GM21367 (cell line): ENCODE results near the gene TCF12.
A peak's percentile ranks its signal among the peaks of the same experiment; 100 is the strongest.

ENCODE experiments used
- ATAC-seq: cut with Tn5 transposase; IDR thresholded peaks from one replicate; pipeline ENCODE4 v1.9.1; 2021; ENCODE audit not compliant: unreplicated experiment

The TCF12 gene

GRCh38 chr15:57044970-57045369 is 126.5 kb downstream of the TCF12 start:
- no peak for ATAC-seq

- peak; percentile 78 for ATAC-seq
These were observed 127.4 kb downstream of the TCF12 start for GRCh38 chr15:57045741-57046382.

GRCh38 chr15:57048930-57049549 is 130.6 kb downstream of the TCF12 start:
- no peak for ATAC-seq

- ATAC-seq: no peak
These were observed 135.0 kb downstream of the TCF12 start for GRCh38 chr15:57053470-57053869.

GRCh38 chr15:57054204-57054750 is 135.8 kb downstream of the TCF12 start:
- ATAC-seq: no peak

GRCh38 chr15:57056357-57056756 is 137.9 kb downstream of the TCF12 start:
- ATAC-seq: no peak

GRCh38 chr15:57057134-57057930 is 138.9 kb downstream of the TCF12 start:
- ATAC-seq: no peak

- no peak for ATAC-seq
These were observed 140.7 kb downstream of the TCF12 start for GRCh38 chr15:57059026-57059660.

- no peak for ATAC-seq
These were observed 142.4 kb downstream of the TCF12 start for GRCh38 chr15:57060799-57061198.

- no peak for ATAC-seq
These were observed 142.8 kb downstream of the TCF12 start for GRCh38 chr15:57061281-57061680.

- no peak for ATAC-seq
These were observed 143.3 kb downstream of the TCF12 start for GRCh38 chr15:57061696-57062095.

- no peak for ATAC-seq
These were observed 145.6 kb downstream of the TCF12 start for GRCh38 chr15:57064033-57064432.

GRCh38 chr15:57069423-57069822 is 151.0 kb downstream of the TCF12 start:
- ATAC-seq: no peak

- no peak for ATAC-seq
These were observed 152.2 kb downstream of the TCF12 start for GRCh38 chr15:57070674-57071073.

GRCh38 chr15:57079446-57079845 is 161.0 kb downstream of the TCF12 start:
- ATAC-seq: no peak

- no peak for ATAC-seq
These were observed 161.6 kb downstream of the TCF12 start for GRCh38 chr15:57079931-57080620.

- ATAC-seq: no peak
These were observed 163.7 kb downstream of the TCF12 start for GRCh38 chr15:57082054-57082728.

- no peak for ATAC-seq
These were observed 165.7 kb downstream of the TCF12 start for GRCh38 chr15:57084192-57084591.

GRCh38 chr15:57085267-57085666 is 166.8 kb downstream of the TCF12 start:
- no peak for ATAC-seq

GRCh38 chr15:57086857-57087427 is 168.5 kb downstream of the TCF12 start:
- no peak for ATAC-seq
